Testis (tissue), 3 donors: ENCODE data around the gene GOLGA8A. TPM values are rescaled to one million over a fixed set of nuclear protein-coding genes. Genes with fewer than 3 reads are reported as not detected.
"Not testable (repeated sequence)": the region's sequence is repeated elsewhere in the genome, so short reads cannot be mapped to it uniquely, and the experiment has no call there.

ENCODE experiments used
- DNase-seq: peaks from one replicate; pipeline ENCODE4 v3.0.0-alpha.2; 2019
- H3K27ac ChIP-seq, 2 donors: fragments of 200-600 bp; sonication (generic); one replicate each; pipeline ENCODE4 v1.5.1; 2019
- H3K27me3 ChIP-seq: fragments of 200-600 bp; sonication (generic); one replicate; pipeline ENCODE4 v1.5.1; 2019
- H3K36me3 ChIP-seq: fragments of 200-600 bp; sonication (generic); one replicate; pipeline ENCODE4 v1.5.1; 2017; ENCODE audit warnings: low read depth; ENCODE audit errors: missing control alignments
- H3K4me1 ChIP-seq: fragments of 200-600 bp; sonication (generic); one replicate; pipeline ENCODE4 v1.5.1; 2019
- H3K4me3 ChIP-seq, 2 donors: fragments of 200-600 bp; sonication (generic); one replicate each; pipeline ENCODE4 v1.5.1; 2017 to 2019
- H3K9me3 ChIP-seq: fragments of 200-600 bp; sonication (generic); one replicate; pipeline ENCODE4 v1.5.1; 2017
- WGBS, 2 donors: methylation state at CpG; one replicate each; pipeline ENCODE4 v1.1.5; 2018; 5-methylcytosine and 5-hydroxymethylcytosine counted together
- intact Hi-C: fragments of 100-400 bp; cut with DNase I; formaldehyde crosslinking; loops from one replicate; pipeline ENCODE4 v1.15.1; 2023; ENCODE audit warnings: low total_unique reads
- polyA plus RNA-seq: library from polyadenylated mRNA; stranded (reverse); fragments of 350-450 nt; fragmentation: Illumina TruSeq; extraction: RNeasy Lipid Tissue Mini Kit (QIAGEN cat#74804); gene quantifications from one replicate; pipeline ENCODE4 v1.2.3, GENCODE V29; 2014; ENCODE audit warnings: low read depth, low replicate concordance; ENCODE audit not compliant: insufficient read depth
- total RNA-seq, 2 donors: library from RNA; depleted of rRNA; stranded (reverse); fragments of >200 nt; gene quantifications; one replicate each; pipeline ENCODE4 v1.2.3, GENCODE V29; 2016

The GOLGA8A gene
- total and polyA plus RNA-seq, 3 donors from 2014 or later = 67.7 to 136 (median 121) TPM

GRCh38 chr15:34397637-34398259 is 39.9 kb downstream of the GOLGA8A start:
- H3K4me1 ChIP-seq, H3K27ac ChIP-seq, H3K36me3 ChIP-seq, intact Hi-C loops, DNase-seq, H3K9me3 ChIP-seq, H3K4me3 ChIP-seq, H3K27me3 ChIP-seq: not testable (repeated sequence)
- WGBS, 2 donors = no CpG with 5 or more reads among the region's 6 CpGs

GRCh38 chr15:34392981-34393380 is 44.6 kb downstream of the GOLGA8A start:
- WGBS, 2 donors = no CpG with 5 or more reads among the region's 2 CpGs
- H3K4me3 ChIP-seq, H3K9me3 ChIP-seq, H3K36me3 ChIP-seq, DNase-seq, H3K27me3 ChIP-seq, H3K27ac ChIP-seq, intact Hi-C loops, H3K4me1 ChIP-seq: not testable (repeated sequence)

- H3K27me3 ChIP-seq, H3K4me1 ChIP-seq, H3K4me3 ChIP-seq, H3K9me3 ChIP-seq, H3K27ac ChIP-seq, intact Hi-C loops, DNase-seq, H3K36me3 ChIP-seq: not testable (repeated sequence)
- no CpG with 5 or more reads among the region's 16 CpGs for WGBS, 2 donors
Measured at GRCh38 chr15:34389594-34390086, 48.0 kb downstream of the GOLGA8A start.

Other genes with a start within 250 kb of the GOLGA8A start
- gene KATNBL1, start 227.7 kb downstream of the GOLGA8A start, total RNA-seq = 100 to 1,000 TPM in 1 of 2 donors, 10 to 100 TPM in 1; 83.7 to 107 TPM
- gene KATNBL1, start 227.7 kb downstream of the GOLGA8A start, polyA plus RNA-seq = 31.3 TPM
- gene EMC4, start 212.8 kb downstream of the GOLGA8A start, total RNA-seq = 100 to 1,000 TPM; 103 to 124 TPM
- gene EMC4, start 212.8 kb downstream of the GOLGA8A start, polyA plus RNA-seq = 142 TPM
- 10 to 100 TPM; 72.8 to 77.2 TPM for gene SLC12A6, start 100.0 kb downstream of the GOLGA8A start, total RNA-seq
- 106 TPM for gene SLC12A6, start 100.0 kb downstream of the GOLGA8A start, polyA plus RNA-seq
- gene NOP10, start 94.7 kb downstream of the GOLGA8A start, total RNA-seq = 10 to 100 TPM; 75.5 to 79.8 TPM
- 86.2 TPM for gene NOP10, start 94.7 kb downstream of the GOLGA8A start, polyA plus RNA-seq
- gene NUTM1, start 94.5 kb downstream of the GOLGA8A start, total RNA-seq = 10 to 100 TPM; 17.8 to 23.4 TPM
- gene NUTM1, start 94.5 kb downstream of the GOLGA8A start, polyA plus RNA-seq = 39.7 TPM
- 10 to 100 TPM in 1 of 2 donors, 1 to 10 TPM in 1; 9.9 to 13.4 TPM for gene LPCAT4, start 70.6 kb downstream of the GOLGA8A start, total RNA-seq
- gene LPCAT4, start 70.6 kb downstream of the GOLGA8A start, polyA plus RNA-seq = 16.1 TPM
- 100 to 1,000 TPM; 364 to 370 TPM for gene GOLGA8B, start 145.8 kb upstream of the GOLGA8A start, total RNA-seq
- 50.5 TPM for gene GOLGA8B, start 145.8 kb upstream of the GOLGA8A start, polyA plus RNA-seq